GM18858 (cell line): ENCODE data around the gene WTAP.
A peak's percentile ranks its signal among the peaks of the same experiment; 100 is the strongest.
"Not testable (repeated sequence)": the region's sequence is repeated elsewhere in the genome, so short reads cannot be mapped to it uniquely, and the experiment has no call there.

Experiments used
- ATAC-seq: cut with Tn5 transposase; IDR thresholded peaks from one replicate; pipeline ENCODE4 v1.9.1; 2021; ENCODE audit not compliant: unreplicated experiment

Gene WTAP

GRCh38 chr6:159726918-159727716, at the start of gene WTAP:
Gene WTAP (plus strand): TSS chr6:159727506. CDS start chr6:159736266, 8,760 bp downstream.
- ATAC-seq = peak; percentile 58

- ATAC-seq = no peak
Observed at GRCh38 chr6:159677506-159678165, 49.7 kb upstream of the WTAP start.

- ATAC-seq = no peak
Observed at GRCh38 chr6:159678574-159678973, 48.7 kb upstream of the WTAP start.

GRCh38 chr6:159679091-159680077, 47.9 kb upstream of the WTAP start:
- no peak for ATAC-seq

- no peak for ATAC-seq
Observed at GRCh38 chr6:159680104-159680503, 47.2 kb upstream of the WTAP start.

GRCh38 chr6:159681191-159681880, 46.0 kb upstream of the WTAP start:
- ATAC-seq = no peak

- no peak for ATAC-seq
Observed at GRCh38 chr6:159682295-159682694, 45.0 kb upstream of the WTAP start.

- ATAC-seq = no peak
Observed at GRCh38 chr6:159682810-159683209, 44.5 kb upstream of the WTAP start.

- no peak for ATAC-seq
Observed at GRCh38 chr6:159684013-159684304, 43.3 kb upstream of the WTAP start.

- ATAC-seq = no peak
Observed at GRCh38 chr6:159686040-159686439, 41.3 kb upstream of the WTAP start.

GRCh38 chr6:159686703-159687102, 40.6 kb upstream of the WTAP start:
- no peak for ATAC-seq

- ATAC-seq = no peak
Observed at GRCh38 chr6:159687341-159687740, 40.0 kb upstream of the WTAP start.

GRCh38 chr6:159688266-159688905, 38.9 kb upstream of the WTAP start:
- no peak for ATAC-seq

- no peak for ATAC-seq
Observed at GRCh38 chr6:159689001-159689400, 38.3 kb upstream of the WTAP start.

GRCh38 chr6:159690135-159690534, 37.2 kb upstream of the WTAP start:
- not testable (repeated sequence) for ATAC-seq

- ATAC-seq = peak; percentile 23
Observed at GRCh38 chr6:159691133-159691962, 36.0 kb upstream of the WTAP start.

- no peak for ATAC-seq
Observed at GRCh38 chr6:159691963-159692287, 35.4 kb upstream of the WTAP start.

GRCh38 chr6:159692303-159693127, 34.8 kb upstream of the WTAP start:
- ATAC-seq = peak; percentile 22
